HUES48 (cell line): Measurements from ENCODE around the gene EPG5.

ENCODE experiments used
- H3K27ac ChIP-seq: one replicate; pipeline ENCODE4 v1.7.0; 2013; ENCODE audit warnings: low read depth, low read length, inconsistent platforms
- H3K27me3 ChIP-seq: 2 replicates; pipeline ENCODE4 v1.6.1; 2013; ENCODE audit warnings: mild to moderate bottlenecking, low read length; ENCODE audit not compliant: control insufficient read depth, insufficient read depth
- H3K36me3 ChIP-seq: 2 replicates; pipeline ENCODE4 v1.6.1; 2013; ENCODE audit warnings: low read length; ENCODE audit not compliant: control insufficient read depth, insufficient read depth
- H3K4me1 ChIP-seq: 2 replicates; pipeline ENCODE4 v1.6.1; 2013; ENCODE audit warnings: mild to moderate bottlenecking, low read length; ENCODE audit not compliant: control insufficient read depth, insufficient read depth
- H3K4me3 ChIP-seq: 2 replicates; pipeline ENCODE4 v1.5.1; 2013; ENCODE audit warnings: mild to moderate bottlenecking, low read depth, low read length
- H3K9ac ChIP-seq: 2 replicates; pipeline ENCODE4 v1.6.1; 2013; ENCODE audit warnings: mild to moderate bottlenecking, low read depth, low read length, moderate library complexity
- H3K9me3 ChIP-seq: 2 replicates; pipeline ENCODE4 v1.6.1; 2013; ENCODE audit warnings: low read length; ENCODE audit not compliant: control insufficient read depth, insufficient read depth

Gene EPG5

GRCh38 chr18:45871431-45872084 lies 95.6 kb downstream of the EPG5 start:
- H3K27me3 ChIP-seq, result no peaks in the 10 kb centered on the region
- no peaks in the 10 kb centered on the region for H3K4me1 ChIP-seq
- H3K27ac ChIP-seq, result no peak overlapping the region
- no peak overlapping the region for H3K4me3 ChIP-seq
- H3K9ac ChIP-seq, result no peak overlapping the region
- peaks cover 44% of the 10 kb centered on the region for H3K36me3 ChIP-seq
- no peaks in the 10 kb centered on the region for H3K9me3 ChIP-seq

GRCh38 chr18:45870419-45870818 lies 96.7 kb downstream of the EPG5 start:
- no peaks in the 10 kb centered on the region for H3K27me3 ChIP-seq
- H3K36me3 ChIP-seq, result peaks cover 45% of the 10 kb centered on the region

GRCh38 chr18:45865466-45865865 lies 101.7 kb downstream of the EPG5 start:
- H3K27ac ChIP-seq, result no peak overlapping the region
- H3K4me3 ChIP-seq, result no peak overlapping the region
- no peak overlapping the region for H3K9ac ChIP-seq
- H3K27me3 ChIP-seq, result no peaks in the 10 kb centered on the region
- no peaks in the 10 kb centered on the region for H3K9me3 ChIP-seq
- H3K4me1 ChIP-seq, result no peaks in the 10 kb centered on the region
- peaks cover 65% of the 10 kb centered on the region for H3K36me3 ChIP-seq

More at GRCh38 chr18:45870419-45870818, 96.7 kb downstream of the EPG5 start:
- Histone ChIP-seq H3K4me1 (no peaks in the 10 kb centered on the region), H3K9ac (no peak overlapping the region), H3K4me3 (no peak overlapping the region), H3K9me3 (no peaks in the 10 kb centered on the region), H3K27ac (no peak overlapping the region)

GRCh38 chr18:45864081-45864480 lies 103.0 kb downstream of the EPG5 start:
- Histone ChIP-seq H3K9me3 (no peaks in the 10 kb centered on the region), H3K4me1 (no peaks in the 10 kb centered on the region), H3K36me3 (peaks cover 70% of the 10 kb centered on the region), H3K9ac (no peak overlapping the region), H3K27ac (no peak overlapping the region), H3K4me3 (no peak overlapping the region), H3K27me3 (no peaks in the 10 kb centered on the region)

- H3K36me3 ChIP-seq, result peaks cover 76% of the 10 kb centered on the region
Observed at GRCh38 chr18:45863469-45863868, 103.7 kb downstream of the EPG5 start.

GRCh38 chr18:45861926-45862325 lies 105.2 kb downstream of the EPG5 start:
- no peaks in the 10 kb centered on the region for H3K27me3 ChIP-seq
- no peaks in the 10 kb centered on the region for H3K4me1 ChIP-seq
- H3K4me3 ChIP-seq, result no peak overlapping the region
- H3K9ac ChIP-seq, result no peak overlapping the region
- no peaks in the 10 kb centered on the region for H3K9me3 ChIP-seq
- H3K36me3 ChIP-seq, result peaks cover 77% of the 10 kb centered on the region
- H3K27ac ChIP-seq, result no peak overlapping the region

More at GRCh38 chr18:45863469-45863868, 103.7 kb downstream of the EPG5 start:
- Histone ChIP-seq H3K4me3 (no peak overlapping the region), H3K27ac (no peak overlapping the region), H3K27me3 (no peaks in the 10 kb centered on the region), H3K9ac (no peak overlapping the region), H3K4me1 (no peaks in the 10 kb centered on the region), H3K9me3 (no peaks in the 10 kb centered on the region)

- Histone ChIP-seq H3K27ac (no peak overlapping the region), H3K9ac (no peak overlapping the region), H3K9me3 (no peaks in the 10 kb centered on the region), H3K4me1 (no peaks in the 10 kb centered on the region), H3K27me3 (no peaks in the 10 kb centered on the region), H3K4me3 (no peak overlapping the region), H3K36me3 (peaks cover 78% of the 10 kb centered on the region)
Observed at GRCh38 chr18:45860971-45861370, 106.2 kb downstream of the EPG5 start.

- H3K27me3 ChIP-seq, result no peaks in the 10 kb centered on the region
- H3K27ac ChIP-seq, result no peak overlapping the region
- no peaks in the 10 kb centered on the region for H3K9me3 ChIP-seq
- peaks cover 79% of the 10 kb centered on the region for H3K36me3 ChIP-seq
- no peak overlapping the region for H3K9ac ChIP-seq
- H3K4me3 ChIP-seq, result no peak overlapping the region
- no peaks in the 10 kb centered on the region for H3K4me1 ChIP-seq
Observed at GRCh38 chr18:45860492-45860891, 106.6 kb downstream of the EPG5 start.

GRCh38 chr18:45859334-45859733 lies 107.8 kb downstream of the EPG5 start:
- Histone ChIP-seq H3K4me1 (no peaks in the 10 kb centered on the region), H3K9me3 (no peaks in the 10 kb centered on the region), H3K27me3 (no peaks in the 10 kb centered on the region), H3K36me3 (peaks cover 76% of the 10 kb centered on the region), H3K27ac (no peak overlapping the region), H3K4me3 (no peak overlapping the region), H3K9ac (no peak overlapping the region)

- Histone ChIP-seq H3K9me3 (no peaks in the 10 kb centered on the region), H3K36me3 (peaks cover 71% of the 10 kb centered on the region), H3K4me3 (no peak overlapping the region), H3K9ac (no peak overlapping the region), H3K27ac (no peak overlapping the region), H3K4me1 (no peaks in the 10 kb centered on the region), H3K27me3 (no peaks in the 10 kb centered on the region)
Observed at GRCh38 chr18:45856531-45856930, 110.6 kb downstream of the EPG5 start.

GRCh38 chr18:45854036-45854586 lies 113.0 kb downstream of the EPG5 start:
- Histone ChIP-seq H3K9ac (no peak overlapping the region), H3K36me3 (peaks cover 65% of the 10 kb centered on the region), H3K9me3 (no peaks in the 10 kb centered on the region), H3K27me3 (no peaks in the 10 kb centered on the region), H3K4me3 (no peak overlapping the region), H3K4me1 (no peaks in the 10 kb centered on the region), H3K27ac (no peak overlapping the region)
